DND-41 (cell line): ENCODE results near the gene ZNF333.

ENCODE experiments used
- EZH2 ChIP-seq: IDR thresholded peaks from 3 replicates; pipeline ENCODE4 v1.6.1; 2012; ENCODE audit warnings: borderline replicate concordance, low read depth, mild to moderate bottlenecking, moderate library complexity, low read length, inconsistent platforms; ENCODE audit not compliant: severe bottlenecking
- TF ChIP-seq, protein P1 (sequence below): IDR thresholded peaks from 2 replicates; pipeline ENCODE4 v1.5.1; 2012; ENCODE audit warnings: borderline replicate concordance, low read length, moderate library complexity, mild to moderate bottlenecking; ENCODE audit not compliant: poor library complexity, severe bottlenecking; ENCODE audit errors: extremely low read depth

DNA sequence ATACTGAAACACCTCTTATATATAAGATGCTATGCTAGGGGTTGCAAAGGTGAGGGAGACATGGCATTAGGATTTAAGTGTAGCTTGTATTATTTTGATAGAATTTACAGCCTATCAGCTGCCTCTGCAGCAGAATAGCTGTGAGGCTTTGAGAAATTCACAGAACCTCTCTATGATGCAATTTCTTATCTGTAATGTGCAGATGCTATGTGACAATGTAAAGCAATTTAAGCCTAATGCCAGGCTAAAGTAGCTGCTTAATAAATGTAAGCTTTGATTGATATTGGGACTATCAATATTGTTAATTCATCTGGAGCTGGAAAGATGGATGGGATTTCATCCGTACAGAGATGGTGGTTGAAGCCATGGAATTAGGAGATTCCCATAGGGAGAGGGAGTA, 16.8 kb upstream of the ZNF333 start:
- TF ChIP-seq, protein P1, sequence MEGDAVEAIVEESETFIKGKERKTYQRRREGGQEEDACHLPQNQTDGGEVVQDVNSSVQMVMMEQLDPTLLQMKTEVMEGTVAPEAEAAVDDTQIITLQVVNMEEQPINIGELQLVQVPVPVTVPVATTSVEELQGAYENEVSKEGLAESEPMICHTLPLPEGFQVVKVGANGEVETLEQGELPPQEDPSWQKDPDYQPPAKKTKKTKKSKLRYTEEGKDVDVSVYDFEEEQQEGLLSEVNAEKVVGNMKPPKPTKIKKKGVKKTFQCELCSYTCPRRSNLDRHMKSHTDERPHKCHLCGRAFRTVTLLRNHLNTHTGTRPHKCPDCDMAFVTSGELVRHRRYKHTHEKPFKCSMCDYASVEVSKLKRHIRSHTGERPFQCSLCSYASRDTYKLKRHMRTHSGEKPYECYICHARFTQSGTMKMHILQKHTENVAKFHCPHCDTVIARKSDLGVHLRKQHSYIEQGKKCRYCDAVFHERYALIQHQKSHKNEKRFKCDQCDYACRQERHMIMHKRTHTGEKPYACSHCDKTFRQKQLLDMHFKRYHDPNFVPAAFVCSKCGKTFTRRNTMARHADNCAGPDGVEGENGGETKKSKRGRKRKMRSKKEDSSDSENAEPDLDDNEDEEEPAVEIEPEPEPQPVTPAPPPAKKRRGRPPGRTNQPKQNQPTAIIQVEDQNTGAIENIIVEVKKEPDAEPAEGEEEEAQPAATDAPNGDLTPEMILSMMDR: no peak
- TF ChIP-seq EZH2: no peak
